Hepatocyte (in vitro differentiated cells): ENCODE measurements around the gene ADAM8.

Experiments
- CTCF ChIP-seq: fragments of 200-600 bp; sonication (generic); IDR thresholded peaks from 2 replicates; pipeline ENCODE4 v1.5.1; 2016; ENCODE audit warnings: antibody characterized with exemption, mild to moderate bottlenecking; ENCODE audit not compliant: poor library complexity
- EZH2 ChIP-seq: fragments of 200-600 bp; sonication (generic); IDR thresholded peaks from 2 replicates; pipeline ENCODE4 v1.6.1; 2016; ENCODE audit warnings: antibody characterized with exemption, mild to moderate bottlenecking, borderline replicate concordance

- TF ChIP-seq CTCF (no peak), EZH2 (no peak)
These were observed 44.6 kb downstream of the ADAM8 start for GRCh38 chr10:133231946-133232574.
